NOMO-1 treated with DMSO at 0.1 percent for 48 hours (cell line): ENCODE measurements around the gene TMEM39A.

Experiments used
- DNase-seq: peaks from one replicate; lab custom pipeline; 2025; ENCODE audit not compliant: unreplicated experiment; lab: John Stamatoyannopoulos, UW

Gene TMEM39A

GRCh38 chr3:119456469-119456868 lies 6.9 kb downstream of the TMEM39A start:
- DNase-seq = no peak

GRCh38 chr3:119453822-119454221 lies 9.6 kb downstream of the TMEM39A start:
- no peak for DNase-seq

GRCh38 chr3:119444590-119444989 lies 18.8 kb downstream of the TMEM39A start:
- no peak for DNase-seq

GRCh38 chr3:119443179-119443578 lies 20.2 kb downstream of the TMEM39A start:
- no peak for DNase-seq

- DNase-seq = no peak
These were observed 25.6 kb downstream of the TMEM39A start for GRCh38 chr3:119437691-119438258.

GRCh38 chr3:119436977-119437376 lies 26.4 kb downstream of the TMEM39A start:
- no peak for DNase-seq

- DNase-seq = no peak
These were observed 28.7 kb downstream of the TMEM39A start for GRCh38 chr3:119434703-119435102.

- no peak for DNase-seq
These were observed 29.6 kb downstream of the TMEM39A start for GRCh38 chr3:119433613-119434325.

GRCh38 chr3:119428538-119428937 lies 34.9 kb downstream of the TMEM39A start:
- no peak for DNase-seq

- DNase-seq = no peak
These were observed 35.7 kb downstream of the TMEM39A start for GRCh38 chr3:119427669-119428068.

GRCh38 chr3:119420196-119420595 lies 43.2 kb downstream of the TMEM39A start:
- no peak for DNase-seq

- no peak for DNase-seq
These were observed 44.8 kb downstream of the TMEM39A start for GRCh38 chr3:119418641-119419040.

- no peak for DNase-seq
These were observed 45.5 kb downstream of the TMEM39A start for GRCh38 chr3:119417771-119418512.

GRCh38 chr3:119416873-119417272 lies 46.5 kb downstream of the TMEM39A start:
- no peak for DNase-seq

GRCh38 chr3:119413603-119414280 lies 49.7 kb downstream of the TMEM39A start:
- DNase-seq = no peak

GRCh38 chr3:119409844-119410243 lies 53.6 kb downstream of the TMEM39A start:
- DNase-seq = no peak

GRCh38 chr3:119408243-119408950 lies 55.0 kb downstream of the TMEM39A start:
- DNase-seq = no peak

GRCh38 chr3:119405315-119405714 lies 58.1 kb downstream of the TMEM39A start:
- DNase-seq = no peak

- no peak for DNase-seq
These were observed 60.2 kb downstream of the TMEM39A start for GRCh38 chr3:119403201-119403600.

- no peak for DNase-seq
These were observed 60.6 kb downstream of the TMEM39A start for GRCh38 chr3:119402791-119403190.
